ENCODE results near the gene ENC1.

The ENC1 gene

GRCh38 chr5:74669821-74670220, 29.3 kb upstream of the ENC1 start:
- Histone ChIP-seq H3K27ac (ENCODE audit: low read length, poor library complexity, severe bottlenecking) (no peak overlapping the region), H3K9ac (ENCODE audit: low read length) (no peak overlapping the region), H3K27me3 (ENCODE audit: control insufficient read depth in 1 of 2, insufficient read depth in 1 of 2, low read length in 2 of 2) (peaks cover 3 to 7% of the 10 kb centered on the region in 2 experiments), H3K9me3 (ENCODE audit: control insufficient read depth, low read length) (no peaks in the 10 kb centered on the region), H2BK15ac (ENCODE audit: low read depth, poor library complexity, severe bottlenecking) (no peak overlapping the region), H2AK5ac (ENCODE audit: low read length, severe bottlenecking) (no peak overlapping the region), H4K91ac (ENCODE audit: low read length) (no peak overlapping the region), H2BK12ac (ENCODE audit: low read length in 2 of 2) (no peak overlapping the region), H3K23ac (ENCODE audit: low read length in 2 of 2) (no peak overlapping the region), H3K36me3 (ENCODE audit: control insufficient read depth in 1 of 2, insufficient read depth in 2 of 2, low read depth in 1 of 2, low read length in 2 of 2) (no peaks in the 10 kb centered on the region), H3K4me3 (ENCODE audit: insufficient read depth in 1 of 2, low read depth in 1 of 2, low read length in 2 of 2) (no peak overlapping the region), H3K14ac (ENCODE audit: low read length in 2 of 2) (no peak overlapping the region), H3K79me1 (replicated peaks; ENCODE audit: low read length, poor library complexity, severe bottlenecking) (no peaks in the 10 kb centered on the region), H3K18ac (ENCODE audit: low read depth in 1 of 2, low read length in 2 of 2) (no peak overlapping the region), H2BK5ac (ENCODE audit: low read depth, low read length, poor library complexity, severe bottlenecking) (no peak overlapping the region), H3K4me2 (ENCODE audit: low read length, poor library complexity, severe bottlenecking) (no peak overlapping the region), H2AFZ (ENCODE audit: low read depth, low read length) (no peak overlapping the region), H4K8ac (ENCODE audit: low read length) (no peak overlapping the region), H3K4me1 (ENCODE audit: control insufficient read depth, insufficient read depth, low read depth, low read length) (peaks cover 3% of the 10 kb centered on the region), H2BK120ac (ENCODE audit: low read depth, low read length) (no peak overlapping the region), H3K4ac (ENCODE audit: low read depth in 1 of 2, low read length in 2 of 2) (no peak overlapping the region)
- 76% methylated on average over 2 of the region's 2 CpGs for whole genome bisulfite sequencing
- no peak for DNase-seq

GRCh38 chr5:74667396-74667795, 26.9 kb upstream of the ENC1 start:
- H3K27me3 ChIP-seq (ENCODE audit: control insufficient read depth in 1 of 2, insufficient read depth in 1 of 2, low read length in 2 of 2): peaks cover 3 to 7% of the 10 kb centered on the region in 2 experiments
- no peak overlapping the region for H2BK120ac ChIP-seq (ENCODE audit: low read depth, low read length)
- H3K9me3 ChIP-seq (ENCODE audit: control insufficient read depth, low read length): no peaks in the 10 kb centered on the region
- H3K4me1 ChIP-seq (ENCODE audit: control insufficient read depth, insufficient read depth, low read depth, low read length): peaks cover 2% of the 10 kb centered on the region
- H3K18ac ChIP-seq (ENCODE audit: low read depth in 1 of 2, low read length in 2 of 2): no peak overlapping the region
- no peak overlapping the region for H2BK12ac ChIP-seq (ENCODE audit: low read length in 2 of 2)
- no peak overlapping the region for H3K27ac ChIP-seq (ENCODE audit: low read length, poor library complexity, severe bottlenecking)
- H3K14ac ChIP-seq (ENCODE audit: low read length in 2 of 2): no peak overlapping the region
- no peak overlapping the region for H3K4ac ChIP-seq (ENCODE audit: low read depth in 1 of 2, low read length in 2 of 2)
- DNase-seq: peak; percentile 90
- no peak overlapping the region for H2BK5ac ChIP-seq (ENCODE audit: low read depth, low read length, poor library complexity, severe bottlenecking)
- no peak overlapping the region for H2AK5ac ChIP-seq (ENCODE audit: low read length, severe bottlenecking)
- WGBS: 19% methylated on average over 4 of the region's 4 CpGs
- H3K36me3 ChIP-seq (ENCODE audit: control insufficient read depth in 1 of 2, insufficient read depth in 2 of 2, low read depth in 1 of 2, low read length in 2 of 2): no peaks in the 10 kb centered on the region
- no peak overlapping the region for H4K91ac ChIP-seq (ENCODE audit: low read length)
- H3K79me1 ChIP-seq (replicated peaks; ENCODE audit: low read length, poor library complexity, severe bottlenecking): no peaks in the 10 kb centered on the region
- H3K9ac ChIP-seq (ENCODE audit: low read length): no peak overlapping the region
- no peak overlapping the region for H2BK15ac ChIP-seq (ENCODE audit: low read depth, poor library complexity, severe bottlenecking)
- H3K23ac ChIP-seq (ENCODE audit: low read length in 2 of 2): no peak overlapping the region
- H3K4me3 ChIP-seq (ENCODE audit: insufficient read depth in 1 of 2, low read depth in 1 of 2, low read length in 2 of 2): no peak overlapping the region
- no peak overlapping the region for H2AFZ ChIP-seq (ENCODE audit: low read depth, low read length)
- H4K8ac ChIP-seq (ENCODE audit: low read length): no peak overlapping the region
- no peak overlapping the region for H3K4me2 ChIP-seq (ENCODE audit: low read length, poor library complexity, severe bottlenecking)

- 91% methylated on average over 1 of the region's 1 CpG for WGBS
Observed at GRCh38 chr5:74665816-74666215, 25.3 kb upstream of the ENC1 start.

GRCh38 chr5:74665273-74665672, 24.7 kb upstream of the ENC1 start:
- H3K4me1 ChIP-seq (ENCODE audit: control insufficient read depth, insufficient read depth, low read depth, low read length): no peaks in the 10 kb centered on the region
- H3K4ac ChIP-seq (ENCODE audit: low read depth in 1 of 2, low read length in 2 of 2): no peak overlapping the region
- no peak overlapping the region for H3K14ac ChIP-seq (ENCODE audit: low read length in 2 of 2)
- no peak overlapping the region for H2AK5ac ChIP-seq (ENCODE audit: low read length, severe bottlenecking)
- no peak overlapping the region for H3K27ac ChIP-seq (ENCODE audit: low read length, poor library complexity, severe bottlenecking)
- no peak overlapping the region for H3K9ac ChIP-seq (ENCODE audit: low read length)
- no peak overlapping the region for H3K18ac ChIP-seq (ENCODE audit: low read depth in 1 of 2, low read length in 2 of 2)
- peaks cover 0 to 2% of the 10 kb centered on the region in 2 experiments for H3K27me3 ChIP-seq (ENCODE audit: control insufficient read depth in 1 of 2, insufficient read depth in 1 of 2, low read length in 2 of 2)
- no CpG with 5 or more reads among the region's 2 CpGs for WGBS
- no peak overlapping the region for H2BK120ac ChIP-seq (ENCODE audit: low read depth, low read length)
- no peak overlapping the region for H2BK15ac ChIP-seq (ENCODE audit: low read depth, poor library complexity, severe bottlenecking)
- no peak overlapping the region for H3K23ac ChIP-seq (ENCODE audit: low read length in 2 of 2)
- no peaks in the 10 kb centered on the region for H3K36me3 ChIP-seq (ENCODE audit: control insufficient read depth in 1 of 2, insufficient read depth in 2 of 2, low read depth in 1 of 2, low read length in 2 of 2)
- H4K91ac ChIP-seq (ENCODE audit: low read length): no peak overlapping the region
- H2AFZ ChIP-seq (ENCODE audit: low read depth, low read length): no peak overlapping the region
- no peak overlapping the region for H4K8ac ChIP-seq (ENCODE audit: low read length)
- DNase-seq: no peak
- no peak overlapping the region for H2BK5ac ChIP-seq (ENCODE audit: low read depth, low read length, poor library complexity, severe bottlenecking)
- H3K4me2 ChIP-seq (ENCODE audit: low read length, poor library complexity, severe bottlenecking): no peak overlapping the region
- no peaks in the 10 kb centered on the region for H3K79me1 ChIP-seq (replicated peaks; ENCODE audit: low read length, poor library complexity, severe bottlenecking)
- H2BK12ac ChIP-seq (ENCODE audit: low read length in 2 of 2): no peak overlapping the region
- no peak overlapping the region for H3K4me3 ChIP-seq (ENCODE audit: insufficient read depth in 1 of 2, low read depth in 1 of 2, low read length in 2 of 2)
- no peaks in the 10 kb centered on the region for H3K9me3 ChIP-seq (ENCODE audit: control insufficient read depth, low read length)

More at GRCh38 chr5:74665816-74666215, 25.3 kb upstream of the ENC1 start:
- no peaks in the 10 kb centered on the region for H3K36me3 ChIP-seq (ENCODE audit: control insufficient read depth in 1 of 2, insufficient read depth in 2 of 2, low read depth in 1 of 2, low read length in 2 of 2)
- no peak for DNase-seq
- no peak overlapping the region for H3K4me3 ChIP-seq (ENCODE audit: insufficient read depth in 1 of 2, low read depth in 1 of 2, low read length in 2 of 2)
- no peak overlapping the region for H2BK15ac ChIP-seq (ENCODE audit: low read depth, poor library complexity, severe bottlenecking)
- H3K9me3 ChIP-seq (ENCODE audit: control insufficient read depth, low read length): no peaks in the 10 kb centered on the region
- H3K79me1 ChIP-seq (replicated peaks; ENCODE audit: low read length, poor library complexity, severe bottlenecking): no peaks in the 10 kb centered on the region
- no peak overlapping the region for H2BK120ac ChIP-seq (ENCODE audit: low read depth, low read length)
- H4K91ac ChIP-seq (ENCODE audit: low read length): no peak overlapping the region
- H3K27me3 ChIP-seq (ENCODE audit: control insufficient read depth in 1 of 2, insufficient read depth in 1 of 2, low read length in 2 of 2): peaks cover 0 to 2% of the 10 kb centered on the region in 2 experiments
- no peak overlapping the region for H3K18ac ChIP-seq (ENCODE audit: low read depth in 1 of 2, low read length in 2 of 2)
- no peak overlapping the region for H3K23ac ChIP-seq (ENCODE audit: low read length in 2 of 2)
- no peak overlapping the region for H2AFZ ChIP-seq (ENCODE audit: low read depth, low read length)
- no peak overlapping the region for H2BK12ac ChIP-seq (ENCODE audit: low read length in 2 of 2)
- H3K27ac ChIP-seq (ENCODE audit: low read length, poor library complexity, severe bottlenecking): no peak overlapping the region
- H3K4me1 ChIP-seq (ENCODE audit: control insufficient read depth, insufficient read depth, low read depth, low read length): peaks cover 2% of the 10 kb centered on the region
- H2BK5ac ChIP-seq (ENCODE audit: low read depth, low read length, poor library complexity, severe bottlenecking): no peak overlapping the region
- no peak overlapping the region for H3K4me2 ChIP-seq (ENCODE audit: low read length, poor library complexity, severe bottlenecking)
- no peak overlapping the region for H3K9ac ChIP-seq (ENCODE audit: low read length)
- H4K8ac ChIP-seq (ENCODE audit: low read length): no peak overlapping the region
- H2AK5ac ChIP-seq (ENCODE audit: low read length, severe bottlenecking): no peak overlapping the region
- no peak overlapping the region for H3K14ac ChIP-seq (ENCODE audit: low read length in 2 of 2)
- no peak overlapping the region for H3K4ac ChIP-seq (ENCODE audit: low read depth in 1 of 2, low read length in 2 of 2)

All from mesenchymal stem cell (in vitro differentiated cells and primary cell).